ENCODE measurements around the gene ANO9.

ANO9 gene

DNA sequence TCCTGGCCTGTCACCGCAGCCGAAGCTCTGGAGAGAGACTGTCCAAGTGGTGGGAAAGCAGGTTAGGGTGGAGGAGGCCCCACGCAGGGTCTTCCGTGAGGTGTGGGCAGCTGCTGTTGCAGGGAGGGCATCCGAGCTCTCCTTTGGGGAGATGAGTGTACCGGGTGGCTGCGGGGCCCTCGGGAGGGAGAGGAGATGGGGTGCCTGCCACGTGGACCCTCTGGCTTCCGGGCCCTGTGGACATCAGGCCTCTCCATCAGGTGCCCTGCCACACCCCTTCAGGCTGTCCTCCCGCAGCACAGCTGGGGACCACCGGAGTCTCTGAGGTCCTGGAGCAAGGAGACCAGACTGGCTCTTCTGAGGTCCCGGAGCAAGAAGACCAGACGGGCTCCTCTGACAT is 9.9 kb upstream of the ANO9 start:
- Mint-ChIP-seq H3K27ac (peak overlapping the region; percentile 99), H3K9me3 (no peaks in the 10 kb centered on the region), H3K27me3 (ENCODE audit: low read depth) (no peaks in the 10 kb centered on the region), H3K4me3 (peak overlapping the region; percentile 100), H3K36me3 (ENCODE audit: low read depth) (peaks cover 21% of the 10 kb centered on the region), H3K4me1 (ENCODE audit: low read depth) (peaks cover 19% of the 10 kb centered on the region)
- DNase-seq (ENCODE audit: low spot score): no peak

DNA sequence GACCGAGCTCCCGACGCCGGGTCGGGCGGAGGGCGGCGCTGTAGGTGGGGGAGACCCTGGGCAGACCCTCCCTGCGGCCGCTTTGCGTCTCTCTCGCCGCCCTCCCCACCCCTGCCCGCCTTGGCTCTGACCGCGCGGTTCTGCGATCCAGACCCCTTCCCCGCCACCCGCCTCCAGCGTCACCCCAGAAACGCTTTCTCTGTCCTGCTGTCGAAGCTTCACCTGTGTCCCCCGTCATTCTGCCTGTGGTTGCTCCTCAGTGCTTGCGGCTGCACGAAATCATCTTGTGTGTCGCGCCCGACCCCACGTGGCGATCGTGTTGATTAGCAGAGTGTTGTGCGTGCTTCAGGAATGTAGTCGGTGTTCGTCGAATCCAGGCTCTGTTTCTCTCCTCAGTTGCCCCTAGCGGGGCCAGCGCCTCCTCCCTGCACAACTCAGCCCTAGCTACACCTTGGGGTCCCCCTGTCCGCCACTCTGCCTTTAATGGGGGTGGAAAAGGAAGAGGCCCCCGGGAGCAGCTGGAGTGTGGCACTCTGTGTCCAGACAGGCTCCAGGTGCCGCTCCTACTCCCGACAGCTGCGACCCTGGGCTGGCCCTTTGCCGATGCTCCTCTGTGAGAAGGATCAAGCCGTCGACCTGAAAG is 9.1 kb upstream of the ANO9 start:
- H3K27ac Mint-ChIP-seq: peak overlapping the region; percentile 99
- DNase-seq (ENCODE audit: low spot score): peak; percentile 50
- H3K27me3 Mint-ChIP-seq (ENCODE audit: low read depth): no peaks in the 10 kb centered on the region

DNA sequence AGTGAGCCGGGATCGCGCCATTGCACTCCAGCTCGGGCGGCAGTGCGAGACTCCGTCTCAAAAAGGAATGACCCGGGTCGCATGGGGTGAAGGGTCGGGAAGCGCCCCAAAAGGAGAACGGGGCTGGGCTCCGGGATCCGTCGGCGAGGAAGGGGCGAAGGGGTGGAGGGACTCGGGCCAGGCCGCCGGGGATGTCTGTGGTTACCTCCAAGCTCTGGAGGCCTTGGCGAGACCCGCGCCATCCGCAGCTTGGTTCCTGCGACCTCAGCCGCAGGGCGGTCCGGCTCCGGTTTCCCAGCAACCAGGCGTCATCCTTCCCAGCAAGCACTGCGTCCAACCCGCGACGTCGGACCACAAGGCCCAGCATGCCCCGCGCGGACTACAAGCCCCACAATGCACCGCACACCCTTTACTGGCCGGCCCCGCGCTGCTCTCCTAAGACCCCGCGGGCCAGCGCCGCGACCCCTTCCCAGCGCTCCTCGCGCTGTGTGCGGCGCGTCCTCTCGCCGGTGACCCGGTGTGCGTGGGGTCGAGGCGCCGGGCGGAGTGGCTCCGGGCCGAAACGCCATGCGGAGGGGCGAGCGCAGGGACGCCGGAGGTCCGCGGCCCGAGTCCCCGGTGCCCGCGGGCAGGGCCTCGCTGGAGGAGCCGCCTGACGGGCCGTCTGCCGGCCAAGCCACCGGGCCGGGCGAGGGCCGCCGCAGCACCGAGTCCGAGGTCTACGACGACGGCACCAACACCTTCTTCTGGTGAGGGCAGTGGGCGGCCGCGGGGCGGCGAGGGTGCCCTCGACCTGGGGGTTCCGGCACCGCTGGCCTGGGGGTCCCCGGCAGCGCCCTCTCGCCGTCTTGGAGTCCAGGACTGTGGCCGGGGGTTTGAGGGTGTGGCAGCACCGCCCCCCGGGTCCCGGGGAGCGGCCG is 8.3 kb upstream of the ANO9 start, which contains the start of gene PTDSS2:
PTDSS2 (plus strand) TSS at position 391 of the 920 bp plus-strand sequence; CDS start at position 568, 177 bp downstream.
- Mint-ChIP-seq H3K27ac (peak within 1 kb of the TSS; percentile 99), H3K27me3 (ENCODE audit: low read depth) (no peaks in the 10 kb centered on the region), H3K9me3 (no peaks in the 10 kb centered on the region), H3K36me3 (ENCODE audit: low read depth) (peaks cover 14% of the 10 kb centered on the region), H3K4me1 (ENCODE audit: low read depth) (peaks cover 11% of the 10 kb centered on the region), H3K4me3 (peak within 1 kb of the TSS; percentile 100)
- peak; percentile 95 for DNase-seq (ENCODE audit: low spot score)

More for the DNA sequence above, 9.1 kb upstream of the ANO9 start:
- peaks cover 16% of the 10 kb centered on the region for H3K36me3 Mint-ChIP-seq (ENCODE audit: low read depth)
- H3K4me3 Mint-ChIP-seq: peak overlapping the region; percentile 100
- no peaks in the 10 kb centered on the region for H3K9me3 Mint-ChIP-seq
- peaks cover 13% of the 10 kb centered on the region for H3K4me1 Mint-ChIP-seq (ENCODE audit: low read depth)

DNA sequence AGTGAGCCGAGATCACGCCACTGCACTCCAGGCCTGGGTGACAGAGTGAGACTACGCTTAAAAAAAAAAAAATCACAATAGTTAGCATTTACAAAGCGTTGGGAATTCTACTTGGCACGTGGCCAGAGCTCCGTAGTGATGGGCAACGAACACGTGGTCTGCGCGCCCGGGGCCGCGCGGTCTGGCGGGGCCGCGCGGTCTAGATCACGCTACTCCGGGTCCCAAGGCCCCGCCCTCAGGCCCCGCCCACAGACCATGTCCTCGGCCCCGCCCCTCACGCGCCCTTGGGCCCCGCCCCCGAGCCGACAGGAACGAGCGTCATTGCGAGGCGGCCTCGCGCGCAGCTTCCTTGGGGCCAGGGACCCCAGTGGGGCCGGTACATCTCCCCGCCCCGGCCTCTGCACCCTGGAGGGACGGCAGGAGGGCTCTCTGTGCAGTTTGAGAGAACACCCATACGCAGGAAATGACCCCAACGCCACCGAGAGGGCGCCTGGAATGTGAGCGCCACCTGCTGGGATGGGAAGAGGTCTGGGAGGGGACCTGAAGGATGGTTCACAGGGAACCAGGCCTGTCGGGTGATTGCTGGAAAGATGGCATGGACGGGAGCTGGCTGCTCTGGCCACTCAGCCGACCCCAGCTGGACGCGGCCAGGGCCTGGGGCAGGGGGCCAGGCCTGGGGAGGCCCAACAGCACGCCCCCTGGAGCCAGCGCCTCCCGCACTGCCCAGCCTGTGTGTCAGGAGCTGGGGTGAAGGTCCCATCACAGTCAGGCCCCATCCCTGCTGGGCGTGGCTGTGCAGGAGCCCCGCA is 6.3 kb upstream of the ANO9 start:
- peaks cover 7% of the 10 kb centered on the region for H3K36me3 Mint-ChIP-seq (ENCODE audit: low read depth)
- peaks cover 11% of the 10 kb centered on the region for H3K4me1 Mint-ChIP-seq (ENCODE audit: low read depth)
- H3K27me3 Mint-ChIP-seq (ENCODE audit: low read depth): no peaks in the 10 kb centered on the region
- DNase-seq (ENCODE audit: low spot score): peak; percentile 91
- no peaks in the 10 kb centered on the region for H3K9me3 Mint-ChIP-seq
- H3K4me3 Mint-ChIP-seq: peak overlapping the region; percentile 93
- H3K27ac Mint-ChIP-seq: peak overlapping the region; percentile 96

DNA sequence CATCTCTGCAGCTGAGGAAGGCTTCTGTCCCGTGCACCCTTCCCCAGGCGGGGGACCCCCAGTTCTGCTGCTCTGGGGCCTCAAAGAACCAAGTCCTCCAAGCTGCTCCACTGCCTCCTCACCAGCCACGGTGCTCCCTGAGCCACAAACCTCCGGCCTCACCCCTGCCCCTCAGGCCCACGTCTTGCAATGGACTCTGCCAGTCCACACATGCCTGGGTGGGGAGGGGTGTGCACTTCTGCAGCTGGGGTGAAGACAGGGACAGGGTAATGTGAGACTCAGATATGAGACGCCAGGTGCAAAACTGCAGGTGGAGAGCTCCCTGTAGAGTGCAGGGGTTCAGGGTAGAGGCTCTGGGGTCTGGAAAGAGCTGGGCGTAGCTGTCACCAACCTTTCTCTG is 5.1 kb upstream of the ANO9 start:
- DNase-seq (ENCODE audit: low spot score): no peak

DNA sequence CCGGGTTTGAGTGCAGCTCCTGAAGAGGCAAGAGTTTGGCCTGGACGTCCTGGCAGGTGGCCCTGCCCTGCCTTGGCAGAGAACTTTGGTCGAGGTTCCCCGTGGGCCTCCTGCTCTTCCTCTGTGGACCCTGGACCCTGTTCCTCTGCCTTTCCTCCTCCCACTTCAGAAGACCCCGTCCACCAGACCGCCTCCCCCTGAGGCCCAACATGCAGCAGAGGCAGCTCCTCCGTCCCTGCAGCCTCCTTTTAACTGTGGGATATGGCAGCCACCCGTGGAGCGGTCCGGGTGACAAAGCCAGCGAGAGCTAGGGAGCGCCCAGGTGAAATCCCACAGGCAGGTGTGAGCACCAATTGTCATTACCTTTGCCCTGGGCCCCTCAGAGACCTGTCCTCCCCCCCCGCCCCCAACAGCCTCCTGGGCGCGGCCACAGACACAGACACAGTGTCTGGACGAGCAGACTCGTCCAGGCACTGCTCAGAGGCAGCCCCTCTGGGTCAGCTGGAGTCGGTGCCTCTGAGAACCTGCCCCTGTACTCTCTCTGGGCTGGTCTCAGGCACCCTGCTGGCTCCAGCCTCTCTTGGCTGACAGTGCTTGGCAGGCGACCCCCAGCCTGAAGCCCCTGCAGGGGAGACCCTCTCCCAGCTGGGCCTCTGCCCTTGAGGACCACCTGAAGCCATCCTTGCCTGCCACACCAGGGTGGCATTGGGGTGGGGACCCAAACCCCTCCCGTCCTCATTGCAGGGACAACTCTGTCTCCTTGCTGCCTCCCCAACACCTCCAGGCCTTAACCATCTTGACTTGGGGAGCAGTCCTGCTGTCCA is 4.2 kb upstream of the ANO9 start:
- Mint-ChIP-seq H3K4me3 (no peak overlapping the region), H3K4me1 (ENCODE audit: low read depth) (peaks cover 6% of the 10 kb centered on the region), H3K36me3 (ENCODE audit: low read depth) (peaks cover 2% of the 10 kb centered on the region), H3K9me3 (no peaks in the 10 kb centered on the region), H3K27ac (no peak overlapping the region), H3K27me3 (ENCODE audit: low read depth) (no peaks in the 10 kb centered on the region)
- DNase-seq (ENCODE audit: low spot score): no peak

More for the DNA sequence above, 5.1 kb upstream of the ANO9 start:
- no peaks in the 10 kb centered on the region for H3K27me3 Mint-ChIP-seq (ENCODE audit: low read depth)
- H3K27ac Mint-ChIP-seq: no peak overlapping the region
- peaks cover 4% of the 10 kb centered on the region for H3K36me3 Mint-ChIP-seq (ENCODE audit: low read depth)
- peaks cover 11% of the 10 kb centered on the region for H3K4me1 Mint-ChIP-seq (ENCODE audit: low read depth)
- no peak overlapping the region for H3K4me3 Mint-ChIP-seq
- H3K9me3 Mint-ChIP-seq: no peaks in the 10 kb centered on the region

DNA sequence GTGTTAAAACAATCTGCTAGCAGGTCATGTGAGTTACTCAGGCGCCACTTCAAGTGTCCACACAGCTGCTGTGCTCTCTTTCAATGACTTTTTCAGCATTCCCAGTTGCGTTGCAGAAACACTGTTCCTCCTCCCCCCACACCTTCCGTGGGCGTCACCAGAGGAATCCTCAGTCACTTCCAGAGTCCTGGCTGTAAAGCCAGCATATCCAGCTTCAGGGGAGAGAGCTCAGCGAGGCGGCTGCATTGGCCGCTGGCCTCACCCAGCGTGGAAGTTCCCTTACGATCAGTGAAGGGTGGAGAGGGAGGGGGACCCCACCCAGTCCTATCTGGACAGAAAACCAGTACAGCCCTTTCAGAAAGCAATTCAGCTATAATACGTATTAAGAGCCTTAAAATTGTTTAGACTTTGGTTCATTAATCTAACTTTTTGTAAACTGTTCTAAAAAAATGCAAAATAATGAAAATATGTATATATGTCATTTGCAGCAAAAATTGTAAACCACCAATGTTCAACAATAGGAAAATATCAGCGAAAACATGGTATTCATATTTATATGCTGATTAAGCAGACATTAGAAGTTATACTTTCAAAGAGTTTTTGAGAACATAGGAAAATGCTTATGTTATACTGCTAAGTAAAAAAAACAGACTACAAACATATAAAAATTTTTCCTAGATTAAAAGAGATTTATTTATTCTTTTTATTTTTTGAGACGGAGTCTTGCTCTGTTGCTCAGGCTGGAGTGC is 2.8 kb upstream of the ANO9 start:
- Mint-ChIP-seq H3K36me3 (ENCODE audit: low read depth) (no peaks in the 10 kb centered on the region), H3K4me1 (ENCODE audit: low read depth) (peaks cover 12% of the 10 kb centered on the region), H3K27ac (no peak overlapping the region), H3K27me3 (ENCODE audit: low read depth) (no peaks in the 10 kb centered on the region), H3K9me3 (no peaks in the 10 kb centered on the region), H3K4me3 (no peak overlapping the region)
- DNase-seq (ENCODE audit: low spot score): no peak

DNA sequence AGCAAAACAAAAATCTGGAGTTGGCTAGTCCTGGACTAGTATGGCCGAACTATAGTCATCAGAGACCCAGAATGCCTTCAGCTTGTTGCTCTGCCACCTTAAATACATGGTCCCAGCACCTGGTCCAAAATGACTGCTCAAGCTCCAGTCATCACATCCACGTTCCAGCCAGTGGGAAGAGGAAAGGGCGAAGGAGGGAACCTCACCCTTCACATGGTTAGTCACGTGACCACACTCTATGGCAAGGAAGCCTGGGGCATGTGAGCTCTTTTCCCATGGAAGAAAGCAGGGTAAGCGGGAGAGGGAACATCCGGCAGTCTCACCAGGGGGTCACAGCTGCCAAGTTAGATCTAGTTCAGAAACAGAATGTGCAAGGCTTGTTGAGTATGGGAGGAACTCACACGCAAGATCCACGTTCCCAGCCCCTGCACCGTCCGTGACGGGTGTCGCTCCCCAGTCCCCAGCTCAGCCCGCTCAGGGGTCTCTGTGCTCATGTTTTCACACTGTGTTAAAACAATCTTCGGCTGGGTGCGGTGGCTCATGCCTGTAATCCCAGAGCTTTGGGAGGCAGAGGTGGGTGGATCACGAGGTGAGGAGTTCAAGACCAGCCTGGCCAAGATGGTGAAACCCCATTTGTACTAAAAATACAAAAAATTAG is 1.9 kb upstream of the ANO9 start:
- no peak for DNase-seq (ENCODE audit: low spot score)
- Mint-ChIP-seq H3K4me3 (no peak overlapping the region), H3K9me3 (no peaks in the 10 kb centered on the region), H3K27me3 (ENCODE audit: low read depth) (no peaks in the 10 kb centered on the region), H3K27ac (no peak overlapping the region), H3K36me3 (ENCODE audit: low read depth) (no peaks in the 10 kb centered on the region), H3K4me1 (ENCODE audit: low read depth) (peaks cover 11% of the 10 kb centered on the region)

DNA sequence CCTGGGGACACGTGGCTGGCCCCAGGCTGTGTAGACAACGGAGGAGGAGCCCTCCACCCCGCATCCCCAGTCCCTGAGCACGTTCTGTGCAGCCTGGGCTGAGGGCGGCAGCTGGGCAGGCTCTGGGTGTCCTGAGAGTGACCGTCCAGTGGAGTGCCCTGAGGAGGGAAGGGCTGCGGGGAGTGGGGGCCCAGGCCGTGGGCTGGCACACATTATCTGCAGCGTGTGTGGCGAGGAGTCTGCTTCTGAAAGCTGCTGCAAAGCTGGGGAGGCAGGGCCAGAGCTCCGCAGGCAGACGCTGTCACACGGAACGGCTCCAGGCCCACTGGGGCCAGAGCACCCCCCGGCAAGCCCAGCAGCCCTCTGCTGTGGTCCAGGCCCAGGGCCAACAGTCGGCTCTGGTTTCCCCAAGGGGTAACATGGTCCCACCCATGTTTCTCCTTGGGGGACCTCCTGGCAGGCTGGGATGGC is 835 bp upstream of the ANO9 start:
- Mint-ChIP-seq H3K27me3 (ENCODE audit: low read depth) (no peaks in the 10 kb centered on the region), H3K9me3 (no peaks in the 10 kb centered on the region), H3K27ac (no peak overlapping the region), H3K4me1 (ENCODE audit: low read depth) (peaks cover 10% of the 10 kb centered on the region), H3K36me3 (ENCODE audit: low read depth) (no peaks in the 10 kb centered on the region), H3K4me3 (no peak overlapping the region)
- no peak for DNase-seq (ENCODE audit: low spot score)

DNA sequence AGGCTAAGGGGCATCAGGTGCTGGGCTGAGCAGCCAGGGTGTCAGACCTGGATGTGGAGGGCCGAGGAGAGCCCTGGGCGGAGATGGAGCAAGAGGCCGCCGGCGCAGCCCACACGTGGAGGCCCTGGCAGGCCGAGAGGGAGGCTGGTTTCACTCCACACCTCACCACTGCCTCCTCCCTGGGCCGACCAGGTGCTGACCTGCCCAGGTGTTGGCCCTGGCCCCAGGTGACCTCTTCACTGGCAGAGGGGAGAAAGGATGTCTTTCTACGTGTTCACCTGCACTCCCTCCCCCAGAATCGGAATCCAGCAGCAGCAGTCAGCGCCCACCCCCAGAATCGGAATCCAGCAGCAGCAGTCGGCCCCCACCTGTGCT is 781 bp downstream of the ANO9 start:
- H3K9me3 Mint-ChIP-seq: no peaks in the 10 kb centered on the region
- no peaks in the 10 kb centered on the region for H3K36me3 Mint-ChIP-seq (ENCODE audit: low read depth)
- peak overlapping the region; percentile 39 for H3K27ac Mint-ChIP-seq
- H3K27me3 Mint-ChIP-seq (ENCODE audit: low read depth): no peaks in the 10 kb centered on the region
- peak overlapping the region; percentile 83 for H3K4me3 Mint-ChIP-seq
- DNase-seq (ENCODE audit: low spot score): no peak
- peaks cover 10% of the 10 kb centered on the region for H3K4me1 Mint-ChIP-seq (ENCODE audit: low read depth)

DNA sequence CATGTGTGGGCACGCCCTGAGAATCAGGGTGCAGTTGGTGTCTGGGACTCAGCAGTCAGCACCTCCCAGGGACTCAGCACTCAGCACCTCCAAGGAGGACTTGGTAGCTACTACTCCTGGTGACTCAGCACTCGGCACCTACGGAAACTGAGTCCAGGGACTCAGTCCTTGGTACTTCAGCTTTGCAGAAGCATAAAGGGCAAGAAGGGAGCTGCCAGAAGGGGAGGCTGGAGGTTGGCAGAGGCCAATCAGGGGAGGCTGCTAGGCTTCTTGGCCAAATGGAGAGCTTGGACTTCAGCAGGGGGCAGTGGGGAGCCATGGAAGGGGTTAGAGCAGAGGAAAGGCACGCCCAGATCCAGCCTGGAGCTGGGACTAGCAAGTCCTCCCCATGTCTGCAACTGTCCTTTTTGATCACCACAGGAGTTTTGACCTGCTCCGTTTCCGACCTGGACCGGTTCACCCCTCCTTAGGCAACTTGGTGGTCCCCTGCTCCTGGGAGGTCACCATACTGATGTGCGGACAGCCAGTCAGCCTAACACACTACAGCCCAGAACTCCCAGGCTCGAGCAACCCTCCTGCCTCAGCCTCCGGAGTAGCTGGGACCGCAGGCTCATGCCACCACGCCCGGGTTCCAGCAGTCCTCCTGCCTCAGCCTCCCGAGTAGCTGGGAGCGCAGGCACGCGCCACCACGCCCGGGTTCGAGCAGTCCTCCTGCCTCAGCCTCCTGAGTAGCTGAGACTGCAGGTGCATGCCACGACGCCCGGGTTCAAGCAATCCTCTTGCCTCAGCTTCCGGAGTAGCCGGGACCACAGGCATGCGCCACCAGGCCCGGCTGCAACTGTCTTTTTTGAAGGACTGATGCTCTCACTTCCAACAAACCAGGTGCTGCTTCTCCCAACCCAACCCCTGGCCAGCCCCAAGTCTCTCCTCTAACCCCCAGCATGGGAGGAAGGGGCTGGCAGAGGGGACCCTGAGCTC is 1.5 kb downstream of the ANO9 start:
- DNase-seq (ENCODE audit: low spot score): no peak
- Mint-ChIP-seq H3K36me3 (ENCODE audit: low read depth) (no peaks in the 10 kb centered on the region), H3K27me3 (ENCODE audit: low read depth) (no peaks in the 10 kb centered on the region), H3K4me3 (peak overlapping the region; percentile 83), H3K9me3 (no peaks in the 10 kb centered on the region), H3K4me1 (ENCODE audit: low read depth) (peaks cover 10% of the 10 kb centered on the region), H3K27ac (peak overlapping the region; percentile 20)

All from T-helper 2 cell treated with Interferon-gamma antibody and Interleukin-4, amounts not matched to agents 5 μg/mL and 100 μg/mL, for 36 hours (primary cell).